HK-2 (cell line): Measurements from ENCODE around the gene PDLIM7.

Experiments used
- DNase-seq: peaks from one replicate; pipeline ENCODE4 v3.0.0-alpha.2; 2018; ENCODE audit not compliant: unreplicated experiment

PDLIM7 gene

DNA sequence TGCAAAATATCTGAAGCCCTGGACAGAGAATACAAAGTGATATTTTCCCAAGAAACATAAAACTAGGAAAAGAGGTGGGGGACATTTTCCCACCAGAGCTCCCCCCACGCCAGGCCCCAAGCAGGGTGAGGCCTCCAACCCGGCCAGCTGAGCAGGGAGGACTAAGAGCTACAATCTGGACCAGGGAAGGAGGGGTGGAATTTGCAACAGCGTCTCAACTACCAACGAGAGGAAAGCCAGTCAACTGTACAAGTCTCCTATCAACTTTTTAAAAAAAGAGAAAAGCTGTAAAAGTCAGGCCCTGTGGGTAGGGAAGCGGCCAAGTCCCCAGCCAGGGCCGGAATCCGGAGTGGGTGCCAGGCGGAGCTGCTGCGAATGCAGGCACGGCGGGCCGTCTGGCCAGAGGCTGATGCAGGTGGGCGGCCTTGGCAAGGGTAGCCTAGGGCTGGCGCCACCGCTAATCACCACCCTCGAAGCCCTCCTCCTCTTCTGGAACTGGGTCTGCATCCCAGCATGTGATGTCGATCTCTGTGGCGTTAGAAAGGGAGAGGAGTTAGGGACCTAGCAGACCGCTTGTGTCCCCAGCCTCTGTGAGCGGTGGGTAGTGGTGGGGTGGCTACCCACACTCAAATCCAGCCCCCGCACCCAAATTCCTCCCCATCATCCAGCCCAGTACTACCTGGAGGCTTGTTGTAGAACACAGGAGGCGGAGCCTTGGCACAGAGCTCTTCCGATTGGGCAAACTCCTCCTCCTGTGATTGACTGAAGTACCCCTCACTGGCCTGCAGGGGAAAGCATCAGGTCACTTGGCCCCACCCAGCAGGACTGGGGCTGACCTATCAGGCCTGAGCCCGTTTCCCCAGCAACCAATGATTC lies 40.2 kb downstream of the PDLIM7 start:
- DNase-seq: peak; percentile 80

DNA sequence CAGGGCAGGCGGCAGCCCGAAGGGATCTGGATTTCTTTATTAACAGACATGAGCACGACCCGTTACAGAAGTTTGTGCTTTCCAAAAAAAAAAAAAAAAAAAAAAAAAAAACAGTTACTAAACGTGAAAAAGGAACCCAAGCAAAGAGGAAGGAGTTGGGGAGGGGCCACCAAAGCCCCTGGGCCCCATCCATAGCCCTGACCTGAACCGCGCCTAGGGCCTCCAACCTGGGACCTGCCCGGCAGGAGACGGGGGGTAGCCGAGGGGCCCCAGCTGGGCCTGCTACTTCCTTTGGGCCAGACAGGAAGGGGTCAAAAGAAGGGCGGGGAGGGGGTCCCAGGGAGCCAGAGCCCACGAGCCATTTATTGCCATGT lies 40.8 kb downstream of the PDLIM7 start:
- DNase-seq: no peak

DNA sequence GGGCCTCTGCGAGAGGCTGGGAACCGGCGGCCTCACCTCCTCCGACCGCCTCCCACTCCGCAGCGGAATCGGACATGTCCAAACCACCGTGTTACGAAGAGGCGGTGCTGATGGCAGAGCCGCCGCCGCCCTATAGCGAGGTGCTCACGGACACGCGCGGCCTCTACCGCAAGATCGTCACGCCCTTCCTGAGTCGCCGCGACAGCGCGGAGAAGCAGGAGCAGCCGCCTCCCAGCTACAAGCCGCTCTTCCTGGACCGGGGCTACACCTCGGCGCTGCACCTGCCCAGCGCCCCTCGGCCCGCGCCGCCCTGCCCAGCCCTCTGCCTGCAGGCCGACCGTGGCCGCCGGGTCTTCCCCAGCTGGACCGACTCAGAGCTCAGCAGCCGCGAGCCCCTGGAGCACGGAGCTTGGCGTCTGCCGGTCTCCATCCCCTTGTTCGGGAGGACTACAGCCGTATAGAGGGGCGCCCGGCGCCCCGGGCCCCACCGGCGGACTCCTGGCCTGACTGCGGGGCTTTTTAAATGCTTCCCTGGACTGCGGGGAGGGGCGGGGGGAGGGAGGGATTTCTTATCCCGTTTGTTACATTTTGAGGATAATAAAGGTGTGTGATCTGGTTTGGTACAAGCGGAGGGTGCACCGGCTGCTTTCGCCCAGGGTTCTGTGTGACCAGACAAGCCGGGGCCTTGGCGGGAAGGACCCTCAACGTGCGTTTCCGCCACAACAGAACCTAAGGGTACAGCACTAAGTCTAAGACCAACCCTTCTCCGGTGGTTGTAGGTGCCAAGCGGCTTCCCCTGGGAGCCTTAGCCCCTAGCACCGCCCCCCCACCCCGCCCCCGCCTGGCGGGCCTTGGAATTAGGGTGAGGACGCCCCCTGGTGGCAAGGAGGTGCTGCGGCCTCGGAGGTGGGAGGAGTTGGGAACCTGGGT lies 41.5 kb downstream of the PDLIM7 start:
- peak; percentile 92 for DNase-seq

DNA sequence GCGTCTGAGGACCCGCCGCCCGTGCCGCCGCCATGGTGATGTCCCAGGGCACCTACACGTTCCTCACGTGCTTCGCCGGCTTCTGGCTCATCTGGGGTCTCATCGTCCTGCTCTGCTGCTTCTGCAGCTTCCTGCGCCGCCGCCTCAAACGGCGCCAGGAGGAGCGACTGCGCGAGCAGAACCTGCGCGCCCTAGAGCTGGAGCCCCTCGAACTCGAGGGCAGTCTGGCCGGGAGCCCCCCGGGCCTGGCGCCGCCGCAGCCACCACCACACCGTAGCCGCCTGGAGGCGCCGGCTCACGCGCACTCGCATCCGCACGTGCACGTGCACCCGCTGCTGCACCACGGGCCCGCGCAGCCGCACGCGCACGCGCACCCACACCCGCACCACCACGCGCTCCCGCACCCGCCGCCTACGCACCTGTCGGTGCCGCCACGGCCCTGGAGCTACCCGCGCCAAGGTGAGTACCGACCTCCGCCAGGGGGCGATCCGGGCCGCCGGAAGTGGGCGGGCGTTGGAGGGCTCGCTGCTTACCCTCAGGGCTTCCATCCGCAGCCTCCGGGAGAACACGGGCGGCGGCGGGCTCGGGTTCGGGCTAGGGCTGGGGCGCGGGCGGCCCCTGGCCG lies 42.3 kb downstream of the PDLIM7 start:
- peak; percentile 86 for DNase-seq

DNA sequence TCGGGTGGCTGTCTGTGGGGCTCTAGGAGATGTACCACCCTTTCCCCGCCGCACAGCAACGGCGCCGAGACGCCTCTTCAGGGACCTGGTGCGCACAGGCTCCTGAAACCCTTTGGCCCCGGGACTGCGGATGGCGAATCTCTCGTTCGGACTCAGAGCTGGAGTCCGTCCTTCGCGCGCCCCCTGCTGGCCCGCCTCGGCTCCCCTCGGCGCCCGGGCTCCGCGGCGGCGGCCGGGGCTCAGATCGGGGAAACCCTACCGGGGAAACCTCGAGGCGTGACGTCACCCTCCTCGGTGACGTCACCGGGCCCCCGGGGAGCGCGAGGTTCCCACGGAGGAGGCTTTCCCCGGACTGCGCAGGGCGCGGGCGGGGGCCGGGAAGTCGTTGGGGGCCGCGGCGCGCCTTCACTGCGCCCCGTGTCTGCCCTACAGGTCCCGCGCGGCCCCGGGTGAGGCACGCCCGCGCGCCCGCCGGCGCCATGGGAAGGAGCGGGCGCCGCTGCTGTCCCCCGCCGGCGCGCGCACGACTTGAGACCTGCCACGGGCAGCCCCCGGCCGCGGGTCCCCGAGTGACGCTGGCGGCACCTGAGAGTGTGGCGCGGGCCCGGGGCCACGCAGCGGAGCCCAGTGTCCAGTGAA lies 42.9 kb downstream of the PDLIM7 start:
- DNase-seq: peak; percentile 90

DNA sequence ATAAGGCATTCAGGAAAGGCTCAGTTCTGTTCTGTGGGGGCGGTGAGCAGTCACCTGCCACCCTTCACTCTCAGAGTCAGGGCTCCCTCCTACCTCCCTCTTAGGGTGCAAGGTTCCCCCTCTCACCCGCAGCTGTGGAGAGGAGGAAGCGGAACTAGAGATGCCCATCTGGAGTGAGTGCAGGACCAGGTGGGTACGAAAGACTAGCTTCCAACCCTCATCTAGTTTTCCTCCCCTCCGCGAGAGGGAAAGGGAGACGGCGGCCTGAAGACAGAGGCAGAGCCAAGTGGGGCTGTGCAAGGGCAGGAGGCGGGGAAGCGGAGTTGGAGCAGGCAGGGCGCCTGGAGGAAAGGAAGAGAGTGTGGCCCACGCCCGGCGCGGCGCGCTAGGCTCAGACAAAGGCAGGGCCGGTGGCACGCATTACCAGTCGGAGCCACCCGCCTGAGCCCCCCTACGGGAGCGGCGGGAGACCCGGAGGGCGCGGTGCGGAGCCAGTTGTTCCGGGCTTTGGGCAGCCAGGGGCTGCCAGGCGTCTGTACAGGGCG lies 43.5 kb downstream of the PDLIM7 start:
- DNase-seq: no peak

DNA sequence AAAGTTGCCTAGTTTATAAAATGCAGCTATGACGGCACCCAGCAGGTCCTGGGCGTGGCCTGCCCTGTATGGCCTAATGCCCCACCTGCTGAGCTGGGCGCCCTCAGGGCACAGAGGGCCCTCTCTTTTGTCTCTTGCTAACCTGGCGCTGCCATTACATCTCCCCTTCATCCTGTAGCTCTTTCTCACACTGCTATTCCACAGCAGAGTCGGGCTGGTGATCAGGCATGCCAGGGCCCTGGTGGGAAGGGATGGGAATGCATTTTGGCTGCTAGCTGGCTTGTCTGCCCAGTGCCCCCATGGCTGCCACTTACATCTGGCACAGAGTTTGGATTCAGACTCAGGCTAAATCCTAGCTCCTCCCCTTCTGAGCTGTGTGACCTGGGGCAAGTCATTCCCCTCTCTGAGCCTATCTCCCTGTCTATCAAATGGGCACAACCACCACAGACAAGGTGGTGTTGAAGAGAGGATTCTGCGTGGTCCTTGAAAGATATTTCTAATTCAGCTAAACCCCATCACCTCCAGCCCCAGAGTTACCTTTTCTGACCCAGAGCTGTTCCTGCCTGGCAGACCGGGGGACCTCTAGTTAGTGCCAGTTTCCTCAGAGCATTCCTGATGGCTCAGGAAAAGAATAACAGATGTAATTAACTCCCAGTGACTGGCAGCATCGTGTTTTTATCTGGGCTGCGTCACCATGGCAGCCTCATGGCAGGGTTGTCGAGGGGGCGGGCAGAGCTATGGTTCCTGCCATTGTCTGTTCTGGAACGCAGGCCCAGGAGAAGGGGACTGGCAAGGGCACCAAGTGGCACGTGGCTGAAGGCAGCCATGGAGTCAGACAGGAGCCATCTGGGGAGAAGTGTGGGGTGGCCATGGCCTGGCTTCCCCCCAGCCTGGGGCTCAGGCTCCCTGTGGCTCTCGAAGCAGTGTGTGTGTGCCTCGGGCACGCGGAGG lies 44.4 kb downstream of the PDLIM7 start:
- DNase-seq: no peak

DNA sequence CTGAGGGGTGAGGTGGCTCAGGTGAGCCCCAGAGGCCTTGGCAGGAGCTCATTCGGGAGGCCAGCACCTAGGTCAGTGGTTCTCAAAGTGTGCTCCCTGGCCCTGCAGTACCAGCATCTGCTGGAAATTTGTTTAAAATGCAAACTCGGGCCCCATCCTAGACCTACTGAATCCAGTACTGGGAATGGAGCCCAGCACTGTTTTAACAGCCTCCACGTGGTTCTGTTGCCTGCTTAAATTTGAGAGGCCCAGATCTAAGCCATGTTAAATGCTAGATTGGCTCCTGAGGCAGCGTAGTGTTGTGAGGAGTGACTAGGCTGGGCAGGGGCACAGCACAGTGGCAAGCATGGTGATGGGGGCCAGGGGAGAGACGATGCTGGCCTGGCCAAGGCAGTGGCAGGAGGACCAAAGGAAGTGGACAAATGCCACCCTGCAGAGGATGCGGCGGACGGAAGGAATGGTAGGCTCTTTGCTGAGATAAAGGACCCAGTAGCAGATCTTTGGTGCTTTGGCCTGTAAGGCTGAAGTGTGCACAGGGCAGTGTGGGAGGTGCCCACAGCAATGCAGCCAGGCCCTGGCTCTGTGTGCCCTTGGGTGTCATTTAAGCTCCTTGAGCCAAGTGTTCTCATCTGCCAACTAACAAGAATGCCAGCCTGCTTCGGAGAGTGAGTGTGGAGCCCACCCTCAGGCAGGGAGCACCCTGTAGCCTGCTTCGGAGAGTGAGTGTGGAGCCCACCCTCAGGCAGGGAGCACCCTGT lies 46.6 kb downstream of the PDLIM7 start:
- DNase-seq: no peak

DNA sequence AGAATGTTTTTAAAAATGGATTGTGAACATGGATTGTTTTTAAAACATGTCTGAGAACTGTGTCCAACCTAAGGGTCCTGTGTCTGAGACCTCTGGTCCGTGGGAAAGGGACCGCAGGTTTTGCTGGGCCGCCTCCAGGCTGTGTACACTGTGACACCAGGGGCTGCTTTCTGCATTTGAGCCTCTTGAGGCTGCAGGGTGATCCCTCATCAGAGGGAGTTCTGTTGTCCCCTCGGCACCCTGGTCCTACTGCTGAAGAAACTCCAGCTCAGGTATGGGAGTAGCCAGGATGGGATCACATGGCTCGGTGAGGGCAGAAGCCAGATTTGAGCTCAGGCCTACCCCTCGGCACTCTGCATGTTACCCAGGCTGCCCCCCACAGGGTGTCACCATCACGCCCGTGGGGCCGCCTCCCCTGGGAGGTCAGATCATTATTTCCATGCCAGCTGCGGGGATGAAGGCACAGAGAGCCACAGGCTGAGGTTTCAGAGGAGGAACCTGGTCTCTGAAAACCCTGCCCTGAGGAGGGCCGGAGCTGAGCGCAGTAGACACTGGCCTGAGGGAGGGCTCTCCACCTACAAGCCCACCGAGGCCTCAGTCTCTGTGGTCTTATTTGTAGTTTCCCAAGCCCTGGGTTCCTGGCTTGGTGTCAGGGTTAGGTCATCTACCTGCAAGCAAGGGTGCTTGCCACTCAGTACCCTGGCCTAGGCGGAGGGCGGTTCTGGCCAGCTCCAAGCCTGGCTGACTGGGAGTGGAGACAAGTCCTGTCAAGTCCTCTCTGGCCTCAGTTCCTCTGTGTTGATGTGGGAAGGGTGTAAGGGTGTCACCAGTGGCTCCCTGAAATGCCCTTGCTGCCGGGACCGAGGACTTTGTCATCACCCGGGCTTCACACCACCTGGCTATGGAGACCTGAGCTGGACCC lies 48.0 kb downstream of the PDLIM7 start:
- no peak for DNase-seq

DNA sequence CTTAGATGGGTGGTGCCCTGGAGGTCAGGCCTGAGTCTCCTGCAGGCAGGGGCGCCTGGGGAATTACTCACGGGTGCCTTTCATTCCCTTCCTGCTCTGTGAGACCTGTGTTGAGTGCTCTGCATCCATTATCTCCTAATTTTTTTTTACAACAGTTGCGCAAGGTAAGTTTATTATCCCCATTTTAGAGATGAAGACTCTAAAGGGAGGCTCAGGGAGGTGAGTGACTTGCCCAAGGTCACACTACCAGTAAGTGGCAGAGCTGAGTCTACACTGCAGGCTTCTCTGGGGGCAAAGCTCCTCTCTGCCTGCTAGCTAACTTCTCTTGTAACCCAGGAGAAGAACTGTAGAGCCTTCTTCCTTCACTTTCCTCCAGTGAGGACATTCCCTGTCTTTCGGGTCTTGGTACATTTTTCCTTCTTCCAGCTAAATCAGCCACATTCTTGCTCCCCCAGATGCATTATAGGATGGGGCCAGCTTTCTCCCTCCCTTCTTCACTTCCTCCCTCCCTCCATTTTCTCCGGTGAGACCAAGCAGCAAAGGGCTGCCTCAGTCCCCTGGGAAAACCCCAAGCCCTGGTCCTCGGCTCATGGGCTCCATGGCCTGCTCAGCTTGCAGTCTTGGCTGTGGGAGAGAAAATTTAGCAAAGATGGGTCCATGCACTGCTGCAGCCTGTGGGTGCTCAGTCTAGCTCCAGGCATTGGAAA lies 49.0 kb downstream of the PDLIM7 start:
- no peak for DNase-seq

DNA sequence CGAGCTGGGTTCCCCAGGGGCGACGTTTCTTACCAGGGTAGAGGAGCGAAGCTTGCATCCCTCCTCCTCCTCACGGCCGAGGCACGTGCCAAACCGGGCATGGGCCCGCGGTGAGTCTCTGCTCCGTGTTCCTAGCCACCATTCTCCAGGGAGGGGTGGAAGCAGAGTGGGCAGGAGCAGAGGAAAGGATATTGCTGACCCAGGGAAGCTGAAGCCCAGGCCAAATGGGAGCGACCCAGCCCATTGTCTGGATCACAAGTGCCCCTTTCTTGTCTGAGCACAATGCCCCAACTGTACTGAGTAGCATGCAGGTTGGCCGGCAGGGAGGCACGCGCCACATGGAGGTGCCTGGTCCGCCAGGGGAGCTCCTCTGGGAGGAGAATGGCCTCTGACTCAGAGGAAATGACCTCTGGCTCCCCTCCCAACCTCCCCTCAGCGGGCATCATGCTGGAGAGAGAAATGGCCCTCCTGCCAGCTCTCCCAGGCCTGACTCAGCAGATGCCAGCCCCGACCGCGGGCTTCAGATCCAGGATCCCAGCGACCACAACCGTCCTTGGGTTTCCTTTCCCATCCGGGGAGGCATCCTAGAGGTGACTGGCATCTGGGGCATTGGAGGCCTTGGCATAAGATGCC lies 49.7 kb downstream of the PDLIM7 start:
- peak; percentile 91 for DNase-seq

DNA sequence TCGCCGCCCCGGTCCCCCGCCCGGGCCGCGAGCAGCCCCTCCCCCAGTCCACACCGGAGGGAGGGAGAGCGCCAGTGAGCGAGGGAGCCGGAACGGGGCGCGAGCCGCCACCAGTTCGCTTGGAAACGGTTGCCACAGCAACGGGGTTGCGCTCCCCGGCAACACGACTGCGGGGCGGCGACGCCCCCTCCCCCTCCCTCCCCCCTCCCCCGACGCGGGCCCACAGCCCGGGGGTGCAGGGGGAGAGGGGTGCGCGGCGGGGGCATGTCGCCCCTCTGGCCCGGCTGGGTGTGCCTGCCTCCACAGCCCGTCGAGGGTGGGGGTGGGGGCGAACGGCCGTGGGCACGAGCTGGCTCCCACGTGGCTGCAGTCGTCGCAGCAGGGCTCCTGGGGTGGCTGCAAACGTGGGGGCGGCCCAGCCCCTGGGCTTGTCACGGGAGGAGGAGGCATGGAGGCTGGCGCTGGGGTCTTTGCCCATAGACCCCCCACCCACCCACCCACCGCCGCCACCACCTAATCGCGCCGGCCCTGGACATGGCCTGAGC lies 50.3 kb downstream of the PDLIM7 start:
- DNase-seq: peak; percentile 56

DNA sequence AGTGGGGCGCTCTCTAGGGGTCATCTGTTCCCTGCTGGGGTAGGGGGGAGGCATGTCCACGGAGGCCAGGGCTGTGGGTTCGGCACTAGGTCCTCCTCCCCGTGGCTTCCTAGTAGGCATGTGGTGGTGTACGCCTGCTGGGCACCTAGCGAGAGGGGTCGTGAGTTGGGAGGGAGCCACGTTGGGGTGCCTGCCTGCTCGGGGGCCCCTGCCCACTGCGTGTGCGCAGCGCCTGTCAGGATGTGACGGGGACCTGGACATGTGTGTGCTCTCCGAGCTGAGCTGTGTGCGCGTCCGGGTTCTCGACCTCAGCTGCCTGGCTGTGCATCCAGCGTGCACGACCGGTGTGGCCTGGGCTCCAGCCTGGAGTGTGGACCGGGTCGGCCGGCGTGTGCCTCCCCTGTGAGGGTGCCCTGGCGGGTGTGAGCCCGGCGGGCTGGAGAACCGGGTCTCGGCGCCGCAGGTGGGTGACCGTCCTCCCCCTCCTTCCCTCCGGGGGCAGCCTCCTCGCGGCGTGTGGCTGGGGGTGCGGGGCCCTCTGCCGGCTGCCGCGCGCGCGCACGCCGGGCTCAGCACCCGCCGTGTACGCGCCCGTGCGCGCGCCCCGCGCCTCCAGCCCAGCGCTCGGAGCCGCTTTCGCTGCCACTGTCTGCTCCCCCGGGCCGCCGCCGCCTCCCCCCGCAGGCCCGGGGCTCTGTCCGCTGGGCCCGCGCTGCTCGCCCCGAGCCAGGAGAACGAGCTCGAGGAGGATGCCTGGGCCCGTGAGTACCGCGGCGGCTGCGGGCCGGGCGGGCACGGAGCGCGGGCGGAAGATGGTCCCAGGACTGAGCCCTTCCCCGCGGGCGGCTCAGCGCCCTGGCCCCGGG lies 51.0 kb downstream of the PDLIM7 start, which contains the start of gene PRR7:
TSS of gene PRR7 (plus strand) at position 615 of the 866 bp plus-strand sequence. CDS start 8,254 bp downstream, outside the sequence.
- DNase-seq: peak; percentile 42

DNA sequence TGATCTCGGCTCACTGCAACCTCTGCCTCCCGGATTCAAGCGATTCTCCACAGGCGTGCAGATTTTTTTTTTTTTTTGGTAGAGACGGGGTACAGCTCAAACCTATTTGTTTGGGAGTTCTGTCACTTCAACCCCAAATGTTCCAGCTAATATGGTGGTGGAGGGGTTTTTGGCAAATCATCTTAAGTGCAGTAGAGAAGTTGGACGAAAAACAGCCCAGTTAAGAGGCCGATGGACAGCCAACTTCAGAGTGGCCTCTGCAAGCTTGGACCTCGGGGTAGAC lies 51.5 kb downstream of the PDLIM7 start:
- no peak for DNase-seq

DNA sequence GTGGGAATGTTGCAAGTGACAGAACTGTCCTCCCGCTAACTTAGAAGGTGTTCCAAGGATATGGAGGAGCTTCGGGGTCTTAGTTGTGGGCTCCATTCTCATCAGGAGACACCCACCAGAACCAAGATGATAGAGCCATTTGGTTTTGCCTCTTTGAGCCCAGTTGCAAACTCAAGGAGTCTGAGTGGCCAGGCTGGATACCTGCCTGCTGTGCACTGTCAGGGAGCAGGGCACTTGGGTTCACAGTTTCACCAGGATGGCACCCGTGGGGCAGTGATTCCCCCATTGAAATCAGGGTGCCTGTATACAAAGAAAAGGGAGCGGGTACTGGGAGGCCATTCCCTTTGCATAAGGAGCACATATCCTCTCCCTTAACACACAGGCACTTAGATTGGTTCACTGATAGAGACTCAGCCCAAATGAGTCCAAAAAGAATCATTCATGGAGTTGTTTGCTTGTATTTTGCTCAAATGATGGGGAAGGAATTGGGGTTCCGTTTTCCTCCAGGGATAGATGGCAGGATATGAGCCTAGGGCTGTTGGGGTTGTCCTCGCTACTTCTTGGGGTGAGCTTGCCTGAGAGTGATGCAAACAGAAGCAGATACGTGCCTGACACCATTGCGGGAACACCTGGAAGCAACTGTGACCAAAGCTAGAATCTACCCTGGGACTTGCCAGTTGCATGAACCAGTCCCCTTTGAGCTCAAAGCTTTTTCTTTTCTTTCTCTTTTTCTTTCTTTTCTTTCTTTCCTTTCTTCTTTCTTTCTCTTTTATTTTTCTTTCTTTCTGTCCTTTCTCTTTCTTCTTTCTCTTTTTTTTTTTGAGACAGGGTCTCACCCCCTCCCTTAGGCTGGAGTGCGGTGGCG lies 52.1 kb downstream of the PDLIM7 start:
- DNase-seq: no peak
